HG03439 (cell line): ENCODE data around the gene DDIT4L.
"Not testable (repeated sequence)": the region's sequence is repeated elsewhere in the genome, so short reads cannot be mapped to it uniquely, and the experiment has no call there.

Experiments
- ATAC-seq: cut with Tn5 transposase; IDR thresholded peaks from one replicate; pipeline ENCODE4 v1.9.1; 2021; ENCODE audit warnings: mild to moderate bottlenecking, moderate library complexity; ENCODE audit not compliant: unreplicated experiment

The DDIT4L gene, protein sequence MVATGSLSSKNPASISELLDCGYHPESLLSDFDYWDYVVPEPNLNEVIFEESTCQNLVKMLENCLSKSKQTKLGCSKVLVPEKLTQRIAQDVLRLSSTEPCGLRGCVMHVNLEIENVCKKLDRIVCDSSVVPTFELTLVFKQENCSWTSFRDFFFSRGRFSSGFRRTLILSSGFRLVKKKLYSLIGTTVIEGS

GRCh38 chr4:100189820-100190642, at the start of gene DDIT4L:
Gene DDIT4L, minus strand, starts transcription at chr4:100190468. Its CDS starts 485 bp downstream, at chr4:100189983.
- ATAC-seq = no peak

- ATAC-seq = no peak
Measured at GRCh38 chr4:100240008-100240407, 49.7 kb upstream of the DDIT4L start.

DNA sequence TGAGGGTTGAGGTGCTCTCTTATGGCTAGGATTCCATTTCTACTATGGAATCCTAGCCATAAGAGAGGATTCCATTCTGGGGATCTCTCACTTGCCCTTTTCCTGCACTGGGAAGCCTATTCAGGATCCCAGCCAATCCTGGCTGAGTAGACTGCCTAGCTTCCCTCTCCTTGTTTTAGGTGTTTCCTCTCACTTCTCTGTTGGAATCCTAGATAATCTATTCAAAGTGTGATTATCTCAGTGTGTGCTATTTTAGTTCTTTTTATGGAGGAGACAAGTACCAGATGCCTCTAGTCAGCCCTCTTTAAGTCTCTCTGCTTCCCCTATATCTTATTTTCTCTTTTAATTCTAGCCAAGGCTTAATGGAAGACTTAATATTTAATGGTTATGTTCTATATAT, 34.5 kb upstream of the DDIT4L start:
- no peak for ATAC-seq

DNA sequence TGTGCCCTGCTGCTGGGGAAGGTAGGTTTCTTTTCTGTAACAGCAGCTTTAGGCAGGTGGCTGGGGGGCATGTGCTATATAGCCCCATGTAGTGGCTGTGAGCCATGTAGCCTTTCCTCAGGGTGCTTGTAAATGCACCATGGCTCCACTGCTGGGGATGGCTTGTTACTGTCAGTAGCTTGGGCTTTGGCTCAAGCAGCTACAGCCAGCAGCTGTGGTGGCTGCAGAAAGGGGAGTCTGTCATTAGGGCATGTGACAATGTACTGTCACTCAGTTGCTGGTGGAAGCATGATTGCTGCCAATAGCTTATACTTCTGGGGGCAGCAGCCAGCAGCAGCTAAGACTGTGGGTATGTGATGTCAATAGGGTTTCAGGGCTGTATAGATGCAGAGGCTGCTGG, 33.9 kb upstream of the DDIT4L start:
- no peak for ATAC-seq

GRCh38 chr4:100208964-100209363, 18.7 kb upstream of the DDIT4L start:
- ATAC-seq = peak; percentile 95

DNA sequence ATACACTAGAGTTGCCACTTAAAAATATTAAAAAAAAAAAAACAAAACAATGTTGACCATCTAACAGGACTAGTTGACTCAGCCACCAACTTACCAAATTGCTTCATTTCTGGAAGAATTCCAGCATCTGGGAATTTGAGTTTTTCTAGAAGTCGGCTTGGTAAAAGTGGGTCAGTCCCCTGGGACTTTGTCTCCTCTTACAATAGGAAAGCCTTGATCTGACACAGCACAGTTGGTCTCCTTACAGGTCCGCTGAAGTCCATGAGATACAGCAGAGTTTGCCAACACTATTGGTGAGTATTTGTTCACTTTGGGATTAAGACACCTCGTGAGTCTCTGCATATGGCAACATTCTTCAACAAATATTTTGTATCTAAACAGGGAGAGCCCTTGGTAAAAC, 18.2 kb upstream of the DDIT4L start:
- peak; percentile 21 for ATAC-seq

DNA sequence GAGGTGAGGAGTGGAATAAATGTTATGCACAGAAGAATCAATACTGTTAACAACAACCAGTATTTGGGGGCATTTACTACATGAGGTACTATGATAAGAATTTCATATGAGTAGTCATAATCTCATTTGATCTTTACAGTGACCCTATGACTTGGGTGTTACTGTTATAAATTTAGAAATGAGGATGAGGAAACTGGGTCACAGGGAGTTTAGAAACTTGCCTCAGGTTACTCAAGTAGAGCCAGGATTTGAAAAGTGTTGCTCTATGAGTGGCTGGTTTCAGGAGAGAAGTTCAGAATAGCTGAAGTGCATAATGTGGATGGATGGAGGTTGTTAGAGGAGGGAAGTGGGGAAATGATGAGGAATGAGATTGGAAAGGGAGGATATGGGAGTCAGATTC, 16.6 kb upstream of the DDIT4L start:
- ATAC-seq = no peak

DNA sequence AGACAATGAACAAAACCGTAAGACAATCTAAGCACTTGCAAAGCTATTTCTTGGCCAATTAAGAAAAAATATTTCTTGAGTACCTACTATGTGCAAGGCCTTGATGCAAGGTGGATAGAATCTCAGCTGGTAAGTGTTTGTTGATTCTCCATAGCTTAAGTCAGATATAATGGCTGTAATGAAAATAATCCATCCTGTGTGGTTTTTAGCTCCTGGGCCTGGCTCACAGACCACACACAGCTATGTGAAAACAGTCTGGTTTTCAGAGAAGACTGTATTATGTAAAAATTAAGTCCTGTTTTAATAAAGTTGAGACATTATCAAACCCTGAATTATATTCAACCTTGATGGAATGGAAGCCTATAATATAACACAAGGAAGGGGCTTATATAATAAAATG, 7.8 kb upstream of the DDIT4L start:
- no peak for ATAC-seq

DNA sequence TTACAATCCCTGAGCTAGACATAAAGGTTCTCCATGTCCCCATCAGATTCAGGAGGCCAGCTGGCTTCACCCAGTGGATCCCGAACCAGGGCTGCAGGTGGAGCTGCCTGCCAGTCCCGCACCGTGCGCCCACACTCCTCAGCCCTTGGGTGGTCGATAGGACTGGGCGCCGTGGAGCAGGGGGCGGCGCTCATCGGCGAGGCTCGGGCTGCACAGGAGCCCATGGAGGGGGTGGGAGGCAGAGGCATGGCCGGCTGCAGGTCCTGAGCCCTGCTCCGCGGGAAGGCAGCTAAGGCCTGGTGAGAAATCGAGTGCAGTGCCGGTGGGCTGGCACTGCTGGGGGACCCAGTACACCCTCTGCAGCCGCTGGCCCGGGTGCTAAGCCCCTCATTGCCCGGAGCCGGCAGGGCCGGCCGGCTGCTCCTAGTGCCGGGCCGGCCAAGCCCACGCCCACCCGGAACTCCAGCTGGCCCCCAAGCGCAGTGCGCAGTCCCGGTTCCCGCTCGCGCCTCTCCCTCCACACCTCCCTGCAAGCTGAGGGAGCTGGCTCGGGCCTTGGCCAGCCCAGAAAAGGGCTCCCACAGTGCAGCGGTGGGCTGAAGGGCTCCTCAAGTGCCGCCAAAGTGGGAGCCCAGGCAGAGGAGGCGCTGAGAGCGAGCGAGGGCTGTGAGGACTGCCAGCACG, 6.3 kb upstream of the DDIT4L start:
- ATAC-seq = not testable (repeated sequence)

GRCh38 chr4:100190643-100191600, 654 bp upstream of the DDIT4L start:
- no peak for ATAC-seq

- no peak for ATAC-seq
Measured at GRCh38 chr4:100188829-100189228, 1.4 kb downstream of the DDIT4L start.

DNA sequence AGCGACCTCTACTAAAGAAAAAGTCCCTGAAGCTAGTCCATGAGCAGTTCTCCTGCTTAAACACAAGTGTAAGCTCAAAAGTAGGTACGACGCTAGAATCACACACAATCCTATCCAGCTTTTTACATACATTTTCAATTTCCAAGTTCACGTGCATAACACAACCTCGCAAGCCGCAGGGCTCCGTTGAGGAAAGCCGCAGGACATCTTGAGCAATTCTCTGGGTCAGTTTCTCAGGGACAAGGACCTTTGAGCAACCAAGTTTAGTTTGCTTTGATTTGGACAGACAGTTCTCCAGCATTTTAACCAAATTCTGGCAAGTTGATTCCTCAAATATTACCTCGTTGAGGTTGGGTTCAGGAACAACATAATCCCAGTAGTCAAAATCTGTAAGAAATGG, 2.5 kb downstream of the DDIT4L start:
- ATAC-seq = no peak

DNA sequence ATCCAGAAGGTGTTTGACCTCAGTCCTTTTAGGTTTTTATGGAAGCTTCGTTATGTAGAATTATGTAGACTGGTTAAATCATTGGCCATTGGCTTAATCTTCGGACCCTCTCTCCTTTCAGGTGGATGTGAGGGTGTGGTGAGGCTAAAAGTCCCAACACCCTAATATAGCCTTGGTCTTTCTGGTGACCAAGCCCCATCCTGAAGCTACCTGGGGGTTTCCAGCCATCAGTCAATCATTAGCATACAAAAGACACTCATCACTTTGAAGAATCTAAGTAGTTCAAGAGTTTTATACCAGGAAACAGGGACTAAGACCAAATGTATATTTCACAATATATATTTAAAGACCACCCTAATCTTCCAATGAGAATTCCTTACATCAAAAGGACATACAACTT, 5.5 kb downstream of the DDIT4L start:
- no peak for ATAC-seq

DNA sequence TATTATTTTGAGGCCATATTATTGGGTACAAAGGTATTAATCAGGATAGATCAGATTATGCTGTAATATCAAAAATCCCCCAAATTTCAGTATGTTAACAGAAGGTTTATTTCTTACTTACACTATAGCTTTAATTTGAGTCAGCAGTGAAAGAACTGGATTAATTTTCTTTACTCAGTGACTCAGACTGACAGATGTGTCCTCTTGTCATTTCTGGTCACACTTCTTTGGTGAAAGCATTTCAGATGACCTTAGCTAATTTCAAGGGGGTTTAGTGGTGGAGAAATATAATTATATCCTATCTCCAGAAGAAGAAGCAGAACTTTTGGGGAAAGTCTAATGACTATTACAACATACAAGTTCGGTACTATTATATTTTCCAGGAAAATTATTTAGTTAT, 12.4 kb downstream of the DDIT4L start:
- no peak for ATAC-seq

GRCh38 chr4:100177126-100177525, 13.1 kb downstream of the DDIT4L start:
- no peak for ATAC-seq

- ATAC-seq = no peak
Measured at GRCh38 chr4:100175858-100176257, 14.4 kb downstream of the DDIT4L start.

GRCh38 chr4:100174985-100175383, 15.3 kb downstream of the DDIT4L start:
- no peak for ATAC-seq

DNA sequence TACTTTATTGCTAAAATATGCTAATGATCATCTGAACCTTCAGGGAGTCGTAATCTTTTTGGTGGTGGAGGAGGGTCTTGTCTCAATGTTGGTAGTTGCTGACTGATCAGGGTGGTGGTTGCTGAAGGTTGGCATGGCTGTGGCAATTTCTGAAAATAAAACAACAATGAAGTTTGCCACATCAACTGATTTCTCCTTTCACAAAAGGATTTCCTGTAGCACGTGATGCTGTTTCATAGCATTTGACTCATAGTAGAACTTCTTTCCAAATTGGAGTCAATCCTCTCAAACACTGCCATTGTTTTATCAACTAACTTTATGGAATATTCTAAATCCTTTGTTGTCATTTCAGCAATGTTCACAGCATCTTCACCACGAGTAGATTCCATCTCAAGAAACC, 19.3 kb downstream of the DDIT4L start:
- no peak for ATAC-seq

GRCh38 chr4:100169491-100170485, 20.5 kb downstream of the DDIT4L start:
- no peak for ATAC-seq

DNA sequence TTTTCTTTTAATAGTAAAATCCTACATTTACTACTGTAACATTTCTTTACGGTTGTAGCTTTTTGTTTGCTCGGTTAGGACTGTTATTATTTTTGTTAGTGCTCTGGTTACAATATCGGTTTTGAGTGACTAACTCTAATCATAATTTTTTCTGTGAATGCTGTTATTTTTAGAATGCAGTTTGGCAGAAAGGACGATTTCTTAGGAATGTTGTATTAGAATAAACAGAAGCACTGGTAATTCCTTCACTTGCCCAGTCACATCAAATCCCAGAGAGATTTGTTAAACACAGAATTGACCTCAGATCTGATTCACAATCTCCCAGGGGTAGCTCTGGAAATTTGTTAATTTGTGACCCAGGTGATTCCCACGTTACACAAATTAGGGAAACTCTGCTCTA, 21.7 kb downstream of the DDIT4L start:
- no peak for ATAC-seq
